GM12878 (cell line): Measurements from ENCODE around the gene RNF112. TPM values are rescaled to one million over a fixed set of nuclear protein-coding genes. Genes with fewer than 3 reads are reported as not detected.
A peak's percentile ranks its signal among the peaks of the same experiment; 100 is the strongest.

Experiments
- ATAC-seq: fragments of 200-7000 bp; cut with Tn5 transposase; 3 replicates; pipeline ENCODE4 v1.9.1; 2020; ENCODE audit warnings: mild to moderate bottlenecking, moderate library complexity
- BruUV-seq: library from RNA; stranded (reverse); fragments of 400-500 nt; replicated peaks from 2 replicates; lab custom pipeline; 2021; lab: Mats Ljungman, UMichigan
- CTCF ChIA-PET: fragments of 300-600 bp; sonication (Branson Sonifier 250); formaldehyde crosslinking; extraction: SDS; loops from one replicate; lab custom pipeline; 2021; ENCODE audit warnings: inconsistent platforms; lab: Yijun Ruan, JAX
- POLR2A ChIA-PET: fragments of 350-600 bp; formaldehyde crosslinking; extraction: SDS; loops from one replicate; lab custom pipeline; 2021; ENCODE audit warnings: inconsistent platforms; lab: Charles Lee
- RAD21 ChIA-PET: fragments of 300-600 bp; sonication (Branson Sonifier 250); formaldehyde crosslinking; loops from one replicate; lab custom pipeline; 2023; ENCODE audit warnings: antibody characterized with exemption; ENCODE audit not compliant: unreplicated experiment; lab: Charles Lee
- SMC1A ChIA-PET: fragments of 300-600 bp; sonication (Branson Sonifier 250); formaldehyde crosslinking; loops from one replicate; lab custom pipeline; 2023; ENCODE audit not compliant: unreplicated experiment, uncharacterized antibody; lab: Charles Lee
- DNase-seq: peaks from one replicate; pipeline ENCODE4 v3.0.0-alpha.2; 2011; ENCODE audit warnings: low read depth, low spot score
- FAIRE-seq: peaks from 3 replicates; lab custom pipeline; 2011; peaks lifted over from hg19 to GRCh38; lab: Jason Lieb, UNC
- H2AFZ ChIP-seq: 2 replicates; pipeline ENCODE4 v1.6.0; 2011; ENCODE audit warnings: low read depth, low read length, control low read depth; ENCODE audit not compliant: control insufficient read depth
- H3K27ac ChIP-seq: 2 replicates; pipeline ENCODE4 v1.5.1; 2011; ENCODE audit warnings: control low read depth; ENCODE audit not compliant: control insufficient read depth, insufficient read depth
- H3K27me3 ChIP-seq, 2 experiments: replicated peaks in 1 of 2; 2 replicates each; pipeline versions ENCODE4 v1.6.0 to v1.6.1; 2011; ENCODE audit warnings: low read length in 1 of 2; ENCODE audit not compliant: control insufficient read depth in 2 of 2, insufficient read depth in 2 of 2
- H3K36me3 ChIP-seq, 2 experiments: 2 replicates each; pipeline ENCODE4 v1.5.1; 2011; ENCODE audit warnings: low read length in 1 of 2; ENCODE audit not compliant: control insufficient read depth in 2 of 2, insufficient read depth in 2 of 2
- H3K4me1 ChIP-seq: 2 replicates; pipeline ENCODE4 v1.6.1; 2011; ENCODE audit warnings: mild to moderate bottlenecking, low read length, moderate library complexity, mixed read lengths; ENCODE audit not compliant: control insufficient read depth, insufficient read depth
- H3K4me2 ChIP-seq: 2 replicates; pipeline ENCODE4 v1.6.0; 2011; ENCODE audit warnings: control low read depth; ENCODE audit not compliant: control insufficient read depth, insufficient read depth
- H3K4me3 ChIP-seq: fragments of 200-600 bp; sonication (generic); 2 replicates; pipeline ENCODE4 v1.5.1; 2016
- H3K79me2 ChIP-seq: 2 replicates; pipeline ENCODE4 v1.6.0; 2011; ENCODE audit warnings: low read length; ENCODE audit not compliant: control insufficient read depth, insufficient read depth
- H3K9ac ChIP-seq: 2 replicates; pipeline ENCODE4 v1.8.0; 2011; ENCODE audit warnings: low read length, control low read depth, mixed read lengths; ENCODE audit not compliant: control insufficient read depth, insufficient read depth
- H3K9me3 ChIP-seq: replicated peaks from 3 replicates; pipeline ENCODE4 v1.5.1; 2011; ENCODE audit warnings: mild to moderate bottlenecking, low read length; ENCODE audit not compliant: control insufficient read depth, insufficient read depth
- H4K20me1 ChIP-seq: 2 replicates; pipeline ENCODE4 v1.6.0; 2011; ENCODE audit not compliant: control insufficient read depth, insufficient read depth
- SMAD1 ChIP-seq: fragments of 450-650 bp; IDR thresholded peaks from 2 replicates; pipeline ENCODE4 v1.6.1; 2018; ENCODE audit warnings: mild to moderate bottlenecking, low read depth; ENCODE audit not compliant: partially characterized antibody
- STAT3 ChIP-seq: IDR thresholded peaks from 2 replicates; pipeline ENCODE4 v1.6.1; 2011; ENCODE audit warnings: low read depth, low read length, improper control_type of control experiment
- ZNF207 ChIP-seq: fragments of 450-650 bp; IDR thresholded peaks from 2 replicates; pipeline ENCODE4 v1.6.1; 2014; ENCODE audit warnings: antibody characterized with exemption, mild to moderate bottlenecking, borderline replicate concordance
- WGBS: methylation state at CpG from one replicate; pipeline ENCODE4 v1.1.6; 2016; ENCODE audit warnings: low lambda C conversion rate; ENCODE audit not compliant: insufficient replicate concordance, insufficient coverage; ENCODE audit errors: missing lambda C conversion rate; 5-methylcytosine and 5-hydroxymethylcytosine counted together
- in situ Hi-C: fragments of 300-500 bp; cut with MboI; formaldehyde crosslinking; loops from 9 replicates; pipeline ENCODE4 v1.14.3; 2018; ENCODE audit warnings: mixed read lengths
- intact Hi-C: fragments of 100-400 bp; cut with micrococcal nuclease; formaldehyde crosslinking; loops from one replicate; pipeline ENCODE4 v1.14.2; 2022; ENCODE audit not compliant: unreplicated experiment
- polyA plus RNA-seq, 11 experiments: library from polyadenylated mRNA; depleted of rRNA in 4 of 11; unstranded in 6 of 11; stranded (reverse) in 5 of 11; fragments of >200 nt; fragmentation: Nextera tagmentation in 4 of 11; fragmentation: Illumina TruSeq in 1 of 11; extraction: Ambion mirVana in 4 of 11; extraction: Trizol in 1 of 11; gene quantifications; 1 replicate in 1 of 11; 2 replicates in 10 of 11; pipeline versions ENCODE4 v1.2.1 to v1.2.3, GENCODE V29; 2011 to 2016; ENCODE audit warnings: inconsistent platforms in 2 of 11, missing spikeins in 2 of 11, low read depth in 1 of 11
- total RNA-seq, 4 experiments: library from RNA; depleted of rRNA in 3 of 4; stranded (reverse); fragments of >200 nt in 3 of 4; fragmentation: Illumina TruSeq in 1 of 4; extraction: Trizol in 1 of 4; gene quantifications; 2 replicates each; pipeline versions ENCODE4 v1.2.1 to v1.2.3, GENCODE V29; 2013 to 2021
- TF ChIP-seq, protein P1 (sequence below): fragments of 450-650 bp; IDR thresholded peaks from 2 replicates; pipeline ENCODE4 v1.6.1; 2018; ENCODE audit warnings: borderline replicate concordance, mild to moderate bottlenecking; ENCODE audit not compliant: partially characterized antibody
- TF ChIP-seq, protein P2 (sequence below): fragments of 450-650 bp; IDR thresholded peaks from 2 replicates; pipeline ENCODE4 v1.6.1; 2017; ENCODE audit warnings: antibody characterized with exemption, mild to moderate bottlenecking, moderate library complexity

The RNF112 gene
- total and polyA plus RNA-seq, 10 of the 15 experiments (the other 5 are each of a cell fraction or from before 2014, with no cell fraction given) = not detected

DNA sequence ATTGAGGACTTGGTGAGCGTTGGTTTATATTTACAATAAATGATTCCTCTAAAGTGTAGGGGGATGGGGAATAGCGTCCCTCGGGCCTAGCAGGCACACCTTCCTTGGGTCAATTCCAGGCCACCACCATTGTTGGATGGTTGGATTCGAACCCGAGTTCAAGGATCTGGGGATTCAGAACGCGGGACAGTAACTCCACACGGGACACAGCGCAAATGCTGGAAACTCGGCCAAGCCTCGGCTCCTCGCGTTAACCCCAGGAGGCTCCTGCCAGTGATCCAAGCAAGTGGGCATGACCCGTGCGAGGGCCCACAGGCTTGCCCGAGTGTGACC is 49.1 kb upstream of the RNF112 start:
- no peak for DNase-seq
- ChIA-PET RAD21 (interaction anchor here (1.4 to 4.4 kb wide), 3 partner anchors 16 to 85 kb away, joined by 8 to 35 read pairs (median 21); partner anchors contain the start of gene MAPK7), POLR2A (no interaction called here), SMC1A (interaction anchor here (1.2 to 1.8 kb wide), 3 partner anchors 8 to 85 kb away, joined by 3 to 7 read pairs (median 4); no protein-coding TSS in a partner anchor), CTCF (interaction anchor here (1.4 to 4.6 kb wide), 11 partner anchors 8 to 103 kb away, joined by 4 to 66 read pairs (median 7); partner anchors contain the start of gene MAPK7)
- Histone ChIP-seq H3K36me3 (no peaks in the 10 kb centered on the region), H3K9ac (peak overlapping the region; percentile 32), H2AFZ (peak overlapping the region; percentile 98), H3K27me3 (no peaks in the 10 kb centered on the region; a peak in 2 of 4 replicates), H3K4me1 (peaks cover 7% of the 10 kb centered on the region), H3K4me2 (peak overlapping the region; percentile 97), H3K9me3 (no peaks in the 10 kb centered on the region), H3K27ac (no peak overlapping the region), H3K4me3 (peak overlapping the region; percentile 85), H4K20me1 (no peaks in the 10 kb centered on the region), H3K79me2 (no peaks in the 10 kb centered on the region)
- no TSS peak for BruUV-seq
- TF ChIP-seq, protein P1, sequence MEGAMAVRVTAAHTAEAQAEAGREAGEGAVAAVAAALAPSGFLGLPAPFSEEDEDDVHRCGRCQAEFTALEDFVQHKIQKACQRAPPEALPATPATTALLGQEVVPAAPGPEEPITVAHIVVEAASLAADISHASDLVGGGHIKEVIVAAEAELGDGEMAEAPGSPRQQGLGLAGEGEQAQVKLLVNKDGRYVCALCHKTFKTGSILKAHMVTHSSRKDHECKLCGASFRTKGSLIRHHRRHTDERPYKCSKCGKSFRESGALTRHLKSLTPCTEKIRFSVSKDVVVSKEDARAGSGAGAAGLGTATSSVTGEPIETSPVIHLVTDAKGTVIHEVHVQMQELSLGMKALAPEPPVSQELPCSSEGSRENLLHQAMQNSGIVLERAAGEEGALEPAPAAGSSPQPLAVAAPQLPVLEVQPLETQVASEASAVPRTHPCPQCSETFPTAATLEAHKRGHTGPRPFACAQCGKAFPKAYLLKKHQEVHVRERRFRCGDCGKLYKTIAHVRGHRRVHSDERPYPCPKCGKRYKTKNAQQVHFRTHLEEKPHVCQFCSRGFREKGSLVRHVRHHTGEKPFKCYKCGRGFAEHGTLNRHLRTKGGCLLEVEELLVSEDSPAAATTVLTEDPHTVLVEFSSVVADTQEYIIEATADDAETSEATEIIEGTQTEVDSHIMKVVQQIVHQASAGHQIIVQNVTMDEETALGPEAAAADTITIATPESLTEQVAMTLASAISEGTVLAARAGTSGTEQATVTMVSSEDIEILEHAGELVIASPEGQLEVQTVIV = no peak
- TF ChIP-seq, protein P2, sequence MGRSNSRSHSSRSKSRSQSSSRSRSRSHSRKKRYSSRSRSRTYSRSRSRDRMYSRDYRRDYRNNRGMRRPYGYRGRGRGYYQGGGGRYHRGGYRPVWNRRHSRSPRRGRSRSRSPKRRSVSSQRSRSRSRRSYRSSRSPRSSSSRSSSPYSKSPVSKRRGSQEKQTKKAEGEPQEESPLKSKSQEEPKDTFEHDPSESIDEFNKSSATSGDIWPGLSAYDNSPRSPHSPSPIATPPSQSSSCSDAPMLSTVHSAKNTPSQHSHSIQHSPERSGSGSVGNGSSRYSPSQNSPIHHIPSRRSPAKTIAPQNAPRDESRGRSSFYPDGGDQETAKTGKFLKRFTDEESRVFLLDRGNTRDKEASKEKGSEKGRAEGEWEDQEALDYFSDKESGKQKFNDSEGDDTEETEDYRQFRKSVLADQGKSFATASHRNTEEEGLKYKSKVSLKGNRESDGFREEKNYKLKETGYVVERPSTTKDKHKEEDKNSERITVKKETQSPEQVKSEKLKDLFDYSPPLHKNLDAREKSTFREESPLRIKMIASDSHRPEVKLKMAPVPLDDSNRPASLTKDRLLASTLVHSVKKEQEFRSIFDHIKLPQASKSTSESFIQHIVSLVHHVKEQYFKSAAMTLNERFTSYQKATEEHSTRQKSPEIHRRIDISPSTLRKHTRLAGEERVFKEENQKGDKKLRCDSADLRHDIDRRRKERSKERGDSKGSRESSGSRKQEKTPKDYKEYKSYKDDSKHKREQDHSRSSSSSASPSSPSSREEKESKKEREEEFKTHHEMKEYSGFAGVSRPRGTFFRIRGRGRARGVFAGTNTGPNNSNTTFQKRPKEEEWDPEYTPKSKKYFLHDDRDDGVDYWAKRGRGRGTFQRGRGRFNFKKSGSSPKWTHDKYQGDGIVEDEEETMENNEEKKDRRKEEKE = no peak
- TF ChIP-seq ZNF207 (no peak), STAT3 (no peak), SMAD1 (no peak)
- in situ Hi-C loops (loop anchor here (5.0 kb wide), 1 partner anchor 85 kb away; no protein-coding TSS in a partner anchor), intact Hi-C loops (loop anchor here (1.0 to 10.0 kb wide), 4 partner anchors 85 to 405 kb away; partner anchors contain the start of gene ALDH3A2)
- 45% methylated on average over 13 of the region's 16 CpGs for WGBS
- FAIRE-seq = no peak
- no peak for ATAC-seq
